Pancreas (tissue), 10 donors: ENCODE measurements around the gene ACVR1B. TPM values are rescaled to one million over a fixed set of nuclear protein-coding genes. Genes with fewer than 3 reads are reported as not detected.

Source experiments
- ATAC-seq, 4 donors: fragments of 200-7000 bp; cut with Tn5 transposase; one replicate each; pipeline versions ENCODE4 v1.8.0 to v1.9.1; 2020; ENCODE audit warnings: mild to moderate bottlenecking in 4 of 4, moderate library complexity in 4 of 4
- DNase-seq, 6 donors: peaks; one replicate each; pipeline ENCODE4 v3.0.0-alpha.2; 2020
- FAIRE-seq: peaks from 2 replicates; lab custom pipeline; 2012; peaks lifted over from hg19 to GRCh38; lab: Jason Lieb, UNC
- H3K27ac ChIP-seq, 4 donors: fragments of 200-600 bp; sonication (generic); 1 replicate in 3 of 4; 2 replicates in 1 of 4; pipeline versions ENCODE4 v1.5.0 to v1.8.0; 2020
- H3K27me3 ChIP-seq, 4 donors: fragments of 200-600 bp; one replicate each; pipeline ENCODE4 v1.8.0; 2021
- H3K36me3 ChIP-seq, 3 donors: fragments of 200-600 bp; sonication (generic) in 1 of 3; one replicate each; pipeline versions ENCODE4 v1.5.0 to v1.8.0; 2020 to 2021
- H3K4me1 ChIP-seq, 3 donors: fragments of 200-600 bp; one replicate each; pipeline ENCODE4 v1.8.0; 2021
- H3K4me3 ChIP-seq, 4 donors: fragments of 200-600 bp; sonication (generic) in 2 of 4; one replicate each; pipeline versions ENCODE4 v1.5.0 to v1.8.0; 2020 to 2021
- H3K9me3 ChIP-seq, 4 donors: fragments of 200-600 bp; one replicate each; pipeline ENCODE4 v1.8.0; 2021
- WGBS, 2 donors: extraction: QIAGEN DNeasy Blood & Tissue Kit; methylation state at CpG; one replicate each; pipeline ENCODE4 v1.1.7; 2013; 5-methylcytosine and 5-hydroxymethylcytosine counted together
- intact Hi-C, 3 donors: fragments of 100-400 bp; cut with DNase I; formaldehyde crosslinking; loops; one replicate each; pipeline versions ENCODE4 v1.11.1 to v1.14.2; 2022
- polyA plus RNA-seq, 2 donors: library from polyadenylated mRNA; stranded (reverse); fragments of 200-250 nt; gene quantifications; one replicate each; pipeline ENCODE4 v1.2.3, GENCODE V29; 2013
- total RNA-seq, 6 donors: library from RNA; stranded (reverse); fragmentation: NEBNext Ultra II Directional in 4 of 6; extraction: Animal tissue kit (Norgen Biotek cat#: 25700) in 4 of 6; gene quantifications; one replicate each; pipeline versions ENCODE4 v1.2.1 to v1.2.4, GENCODE V29; 2021 to 2023
- TF ChIP-seq, protein P1 (sequence below), 4 donors: fragments of 200-600 bp; sonication (generic) in 3 of 4; IDR thresholded peaks; one replicate each; pipeline versions ENCODE4 v1.5.0 to v1.8.0; 2021; ENCODE audit warnings: antibody characterized with exemption in 4 of 4
- donor health status: healthy with polysubstance abuse.
- donor health status: DM: no; HTN: no; CAD: no; lungs with moderate emphysema.
- donor health status: DM: no; HTN: no; CAD: no.
- donor health status: control.
- donor health status: control.
- donor health status: Bipolar disorder and iron deficiency.
- donor health status: DM: yes; HTN: yes; CAD: no.
- donor health status: DM: no; HTN: no; CAD: no.
- donor health status: DM: no; HTN: no; CAD: no.
- donor health status: DM: yes; HTN: yes; CAD: no.

The ACVR1B gene
- total and polyA plus RNA-seq, 8 donors = 16.0 to 31.4 (median 26.2) TPM

DNA sequence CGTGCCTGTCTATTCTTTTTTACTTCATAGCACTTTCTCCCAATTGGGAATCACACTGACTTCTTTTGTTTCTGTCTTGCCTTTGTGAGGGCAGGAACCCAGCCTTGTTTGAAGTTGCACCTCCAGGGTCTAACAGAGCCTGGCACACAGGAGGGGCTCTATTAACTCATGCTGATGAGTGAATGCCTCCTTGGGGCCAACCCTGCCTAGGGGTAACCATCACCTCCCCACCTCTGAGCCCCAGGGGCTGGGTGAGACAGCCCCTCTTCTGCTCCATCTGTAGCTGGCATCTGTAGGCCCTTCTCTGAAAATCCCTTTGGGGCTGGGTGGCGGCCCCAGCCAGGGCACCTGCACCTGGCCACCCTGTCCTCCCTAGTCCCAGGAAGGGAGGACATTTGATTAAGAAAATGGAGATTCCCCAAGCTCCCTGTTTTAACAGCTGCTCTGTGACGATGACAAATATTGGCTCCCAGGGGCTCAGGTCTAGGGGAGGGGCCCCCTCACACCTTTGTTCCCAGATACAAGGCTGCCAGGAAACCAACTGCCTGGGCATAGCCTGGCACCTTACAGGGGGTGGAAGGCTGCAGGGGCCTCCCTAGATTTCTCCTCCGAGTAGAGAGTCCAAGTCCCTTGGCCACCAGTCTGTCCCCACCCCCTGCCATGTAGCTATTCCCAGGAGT is 67.1 kb downstream of the ACVR1B start:
- Histone ChIP-seq H3K36me3 (peaks cover 0 to 8% (median 0%) of the 10 kb centered on the region in 3 donors), H3K4me3 (no peak overlapping the region), H3K27ac (peak overlapping the region; percentile 64 to 90 (median 82)), H3K27me3 (no peaks in the 10 kb centered on the region), H3K4me1 (peaks cover 0 to 3% (median 0%) of the 10 kb centered on the region in 3 donors), H3K9me3 (no peaks in the 10 kb centered on the region)
- no peak for DNase-seq
- WGBS, 2 donors = 46 to 55% methylated on average over 4 of the region's 4 CpGs
- intact Hi-C loops = no loop called here
- no peak for FAIRE-seq
- ATAC-seq = peak; percentile 6 to 30 (median 10)
- TF ChIP-seq, protein P1, sequence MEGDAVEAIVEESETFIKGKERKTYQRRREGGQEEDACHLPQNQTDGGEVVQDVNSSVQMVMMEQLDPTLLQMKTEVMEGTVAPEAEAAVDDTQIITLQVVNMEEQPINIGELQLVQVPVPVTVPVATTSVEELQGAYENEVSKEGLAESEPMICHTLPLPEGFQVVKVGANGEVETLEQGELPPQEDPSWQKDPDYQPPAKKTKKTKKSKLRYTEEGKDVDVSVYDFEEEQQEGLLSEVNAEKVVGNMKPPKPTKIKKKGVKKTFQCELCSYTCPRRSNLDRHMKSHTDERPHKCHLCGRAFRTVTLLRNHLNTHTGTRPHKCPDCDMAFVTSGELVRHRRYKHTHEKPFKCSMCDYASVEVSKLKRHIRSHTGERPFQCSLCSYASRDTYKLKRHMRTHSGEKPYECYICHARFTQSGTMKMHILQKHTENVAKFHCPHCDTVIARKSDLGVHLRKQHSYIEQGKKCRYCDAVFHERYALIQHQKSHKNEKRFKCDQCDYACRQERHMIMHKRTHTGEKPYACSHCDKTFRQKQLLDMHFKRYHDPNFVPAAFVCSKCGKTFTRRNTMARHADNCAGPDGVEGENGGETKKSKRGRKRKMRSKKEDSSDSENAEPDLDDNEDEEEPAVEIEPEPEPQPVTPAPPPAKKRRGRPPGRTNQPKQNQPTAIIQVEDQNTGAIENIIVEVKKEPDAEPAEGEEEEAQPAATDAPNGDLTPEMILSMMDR (IDR thresholded peaks at IDR 0.05) = no peak

DNA sequence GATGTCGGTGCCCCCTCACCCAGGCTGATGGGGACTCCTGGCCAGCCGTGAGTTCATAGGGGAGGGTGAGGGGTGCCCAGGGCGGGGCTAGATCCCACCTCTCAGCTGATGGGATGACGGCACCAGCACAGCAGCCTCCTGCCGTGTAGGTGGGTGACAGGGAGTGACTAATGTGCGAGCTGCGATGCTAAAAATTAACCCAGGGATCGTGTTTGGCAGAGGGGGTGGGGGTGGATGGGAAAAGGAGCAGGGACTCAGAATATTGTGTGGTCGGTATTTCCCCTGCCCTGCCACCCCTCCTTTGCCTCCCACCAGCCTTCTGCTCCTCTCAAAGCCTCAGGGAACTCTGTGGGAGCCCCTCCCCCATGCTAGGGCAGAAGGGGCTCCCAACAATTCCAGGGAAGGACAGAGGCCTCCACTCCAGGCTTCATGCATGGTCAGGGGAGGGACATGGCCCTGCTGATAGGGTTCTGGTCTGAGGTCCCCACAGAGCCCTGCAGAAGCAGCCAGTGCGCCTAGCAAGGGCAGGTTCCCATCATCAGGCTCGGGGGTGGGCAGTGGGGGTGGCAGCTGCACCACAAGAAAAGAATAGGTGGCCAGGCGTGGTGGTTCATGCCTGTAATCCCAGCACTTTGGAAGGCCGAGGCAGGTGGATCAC is 67.7 kb downstream of the ACVR1B start:
- Histone ChIP-seq H3K4me1 (peaks cover 0 to 8% (median 0%) of the 10 kb centered on the region in 3 donors), H3K4me3 (no peak overlapping the region), H3K27me3 (no peaks in the 10 kb centered on the region), H3K9me3 (no peaks in the 10 kb centered on the region), H3K27ac (peak overlapping the region; percentile 64 to 90 (median 82)), H3K36me3 (peaks cover 0 to 4% (median 0%) of the 10 kb centered on the region in 3 donors)
- TF ChIP-seq, protein P1 (IDR thresholded peaks at IDR 0.05) = no peak
- intact Hi-C loops = no loop called here
- ATAC-seq = peak; percentile 39 to 55 (median 47)
- 39 to 57% methylated on average over 12 to 13 of the region's 13 CpGs for WGBS, 2 donors
- DNase-seq = peak in 5 of 6 donors; percentile 56 to 83 (median 72)
- FAIRE-seq = no peak

DNA sequence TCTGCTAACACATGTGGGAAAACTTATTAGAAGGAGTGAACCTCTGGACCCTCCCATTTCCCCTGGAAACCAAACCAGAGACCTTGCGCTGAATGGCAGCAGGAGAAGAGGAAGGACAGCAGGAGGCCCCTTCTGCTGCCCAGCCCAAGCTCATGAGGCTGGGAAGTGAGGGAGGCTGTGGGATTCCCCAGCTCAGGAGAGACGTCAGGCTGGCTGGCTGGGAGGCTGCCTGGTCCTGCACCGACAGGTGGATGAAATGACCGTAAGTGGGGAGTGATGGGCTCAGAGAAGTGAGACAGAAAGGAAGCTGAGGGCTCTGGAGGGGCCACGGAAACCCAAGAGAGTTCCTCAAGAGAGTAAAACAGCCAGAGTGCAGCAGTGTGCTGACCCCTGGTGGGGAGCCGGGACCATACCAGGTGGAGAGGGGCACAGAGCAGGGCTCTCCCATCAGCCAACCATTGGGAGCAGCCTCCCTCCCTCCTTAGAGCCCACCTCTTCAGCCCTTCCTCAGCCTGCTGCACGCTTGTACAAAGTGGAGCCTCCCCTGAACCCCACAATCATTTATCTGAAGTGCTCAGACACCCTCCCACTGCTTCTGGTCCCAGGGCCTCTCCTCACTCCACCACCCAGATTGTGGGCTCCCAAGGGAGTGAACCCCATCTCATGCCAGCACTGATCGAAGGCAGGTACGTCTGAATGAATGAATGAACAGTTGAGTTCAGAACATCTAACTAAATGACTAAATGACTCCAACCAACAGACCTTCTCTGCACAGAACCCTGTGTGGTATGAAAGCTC is 69.2 kb downstream of the ACVR1B start:
- ATAC-seq = peak in 3 of 4 donors; percentile 19 to 29 (median 25)

DNA sequence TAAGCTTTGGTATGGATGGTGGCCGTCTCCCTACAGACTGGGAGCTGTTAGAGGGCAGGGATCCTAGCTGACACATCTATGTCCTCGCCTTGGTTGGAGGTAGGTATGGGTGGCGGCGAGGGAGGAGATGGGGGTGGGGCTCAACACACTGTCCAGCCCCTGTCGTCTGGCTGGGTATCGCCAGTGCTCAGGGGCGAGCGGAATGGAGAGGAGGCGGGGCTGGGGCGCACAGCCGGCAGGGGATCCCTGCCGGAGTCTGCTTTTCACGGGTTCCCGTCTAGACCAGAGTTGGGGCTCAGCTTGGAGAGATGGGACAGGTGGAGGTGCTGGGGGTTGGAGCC is 71.3 kb downstream of the ACVR1B start:
- Histone ChIP-seq H3K27me3 (no peaks in the 10 kb centered on the region), H3K4me3 (peak overlapping the region; percentile 38 to 62 (median 46)), H3K4me1 (peaks cover 0 to 14% (median 0%) of the 10 kb centered on the region in 3 donors), H3K9me3 (no peaks in the 10 kb centered on the region), H3K27ac (peak overlapping the region in 3 of 4 donors; percentile 32 to 67 (median 53)), H3K36me3 (no peaks in the 10 kb centered on the region)
- peak; percentile 6 to 22 (median 7) for ATAC-seq
- intact Hi-C loops = no loop called here
- no peak for FAIRE-seq
- WGBS, 2 donors = 12 to 19% methylated on average over 14 of the region's 14 CpGs
- TF ChIP-seq, protein P1 (IDR thresholded peaks at IDR 0.05) = no peak
- peak in 1 of 6 donors; percentile 56 for DNase-seq

More for the DNA sequence above, 69.2 kb downstream of the ACVR1B start:
- DNase-seq (peak in 4 of 6 donors; percentile 51 to 72 (median 56)), FAIRE-seq (no peak)
- Histone ChIP-seq H3K4me1 (peaks cover 0 to 10% (median 0%) of the 10 kb centered on the region in 3 donors), H3K9me3 (no peaks in the 10 kb centered on the region), H3K27ac (peak overlapping the region in 3 of 4 donors; percentile 41 to 90 (median 85)), H3K4me3 (no peak overlapping the region), H3K27me3 (no peaks in the 10 kb centered on the region), H3K36me3 (no peaks in the 10 kb centered on the region)
- intact Hi-C loops = no loop called here
- TF ChIP-seq, protein P1 (IDR thresholded peaks at IDR 0.05) = peak; percentile 22 to 47 (median 41)
- WGBS, 2 donors = 27 to 37% methylated on average over 8 to 9 of the region's 9 CpGs
